Cortex of kidney (tissue), 1 donor: ENCODE data around the gene PRDX5.
"Not testable (repeated sequence)": the region's sequence is repeated elsewhere in the genome, so short reads cannot be mapped to it uniquely, and the experiment has no call there.

Source experiments
- DNase-seq: peaks from one replicate; lab custom pipeline; 2025; lab: John Stamatoyannopoulos, UW

PRDX5 gene

DNA sequence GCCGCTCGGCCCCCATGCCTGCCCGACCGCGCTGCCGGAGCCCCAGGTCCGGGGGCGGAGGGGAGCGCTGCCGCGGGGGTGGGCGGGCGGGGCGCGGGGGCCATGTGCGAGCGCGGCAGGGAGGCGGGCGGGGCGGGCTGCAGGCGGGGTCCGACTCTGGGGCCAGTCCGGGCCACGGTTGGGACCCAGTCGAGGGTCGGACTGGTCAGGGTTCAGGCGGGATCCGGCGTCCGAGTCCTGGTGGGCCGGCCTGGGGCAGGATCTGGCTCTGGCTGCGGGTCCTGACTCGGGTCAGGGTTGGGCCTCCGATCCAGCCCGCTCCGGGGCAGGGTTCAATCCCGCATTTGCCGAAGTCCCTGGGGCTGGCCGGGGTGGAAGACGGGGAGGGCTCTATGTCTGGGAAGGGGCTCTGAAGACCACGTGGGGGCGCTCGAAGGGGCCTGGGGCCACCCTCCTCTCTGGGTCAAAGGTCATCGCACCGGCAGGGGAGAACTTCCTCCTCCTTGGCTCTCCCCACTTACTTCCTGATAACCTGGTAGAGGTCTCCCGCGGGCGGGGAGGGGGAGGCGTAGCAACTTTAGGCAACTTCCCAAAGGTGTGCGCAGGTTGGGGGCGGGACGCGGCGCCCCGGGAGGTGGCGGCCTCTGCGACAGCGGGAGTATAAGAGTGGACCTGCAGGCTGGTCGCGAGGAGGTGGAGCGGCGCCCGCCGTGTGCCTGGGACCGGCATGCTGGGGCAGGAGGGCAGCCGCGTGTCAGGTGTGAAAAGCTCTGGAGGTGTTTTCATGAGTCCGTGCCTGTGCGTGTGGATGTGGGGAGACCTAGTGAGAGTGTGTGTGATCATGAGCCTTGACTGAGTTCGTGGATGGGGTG, 12.0 kb upstream of the PRDX5 start:
- DNase-seq, result no peak

DNA sequence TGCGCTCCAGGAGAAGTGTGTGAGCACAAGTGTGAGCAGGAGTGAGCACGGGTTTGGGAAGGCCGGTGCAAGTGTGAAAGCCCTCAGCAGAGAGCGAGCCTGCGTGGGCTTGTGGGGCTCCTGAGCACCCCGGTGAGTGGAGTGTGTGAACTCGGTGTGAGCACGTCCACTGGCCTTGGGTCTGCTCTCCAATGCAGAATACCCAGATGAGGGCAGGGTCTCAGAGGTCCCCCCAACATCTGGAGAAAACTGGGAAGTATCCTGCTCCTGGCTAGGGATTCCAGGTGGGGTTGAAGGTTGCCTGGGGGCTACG, 11.4 kb upstream of the PRDX5 start:
- DNase-seq, result no peak

DNA sequence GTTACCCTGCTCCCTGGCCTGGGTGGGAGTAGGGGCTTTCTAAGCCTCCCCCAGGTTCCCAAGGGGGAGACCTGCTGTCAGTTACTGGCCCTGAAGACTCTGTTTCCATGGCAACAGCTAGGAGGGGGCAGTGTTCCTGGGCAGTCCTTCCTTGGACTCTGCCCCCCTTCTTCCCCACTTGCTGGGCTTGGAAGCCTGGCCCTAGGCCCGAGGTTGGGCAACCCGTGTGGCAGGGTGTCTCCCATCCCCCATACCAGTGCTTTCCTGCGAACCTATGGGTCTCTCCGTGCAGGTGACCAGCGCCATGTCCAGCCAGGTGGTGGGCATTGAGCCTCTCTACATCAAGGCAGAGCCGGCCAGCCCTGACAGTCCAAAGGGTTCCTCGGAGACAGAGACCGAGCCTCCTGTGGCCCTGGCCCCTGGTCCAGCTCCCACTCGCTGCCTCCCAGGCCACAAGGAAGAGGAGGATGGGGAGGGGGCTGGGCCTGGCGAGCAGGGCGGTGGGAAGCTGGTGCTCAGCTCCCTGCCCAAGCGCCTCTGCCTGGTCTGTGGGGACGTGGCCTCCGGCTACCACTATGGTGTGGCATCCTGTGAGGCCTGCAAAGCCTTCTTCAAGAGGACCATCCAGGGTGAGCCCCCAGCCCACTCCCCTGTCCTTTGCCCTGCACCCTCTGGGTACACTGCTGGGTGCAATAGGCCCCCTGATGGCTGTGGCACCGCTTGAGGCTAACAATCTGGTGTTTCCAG, 10.9 kb upstream of the PRDX5 start:
- no peak for DNase-seq

DNA sequence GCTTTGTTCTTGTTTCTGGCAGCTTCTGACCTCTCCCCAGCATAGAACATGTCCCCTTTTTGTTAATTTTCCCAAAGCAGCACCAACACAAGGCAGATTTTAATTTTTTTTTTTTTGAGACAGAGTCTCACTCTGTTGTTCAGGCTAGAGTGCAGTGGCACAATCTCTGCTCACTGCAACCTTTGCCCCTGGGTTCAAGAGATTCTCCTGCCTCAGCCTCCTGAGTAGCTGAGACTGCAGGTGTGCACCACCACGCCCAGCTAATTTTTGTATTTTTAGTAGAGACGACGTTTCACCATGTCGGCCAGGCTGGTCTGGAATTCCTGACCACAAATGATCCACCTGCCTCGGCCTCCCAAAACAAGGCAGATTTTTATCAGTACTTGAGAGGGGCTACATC, 10.1 kb upstream of the PRDX5 start:
- DNase-seq, result not testable (repeated sequence)

DNA sequence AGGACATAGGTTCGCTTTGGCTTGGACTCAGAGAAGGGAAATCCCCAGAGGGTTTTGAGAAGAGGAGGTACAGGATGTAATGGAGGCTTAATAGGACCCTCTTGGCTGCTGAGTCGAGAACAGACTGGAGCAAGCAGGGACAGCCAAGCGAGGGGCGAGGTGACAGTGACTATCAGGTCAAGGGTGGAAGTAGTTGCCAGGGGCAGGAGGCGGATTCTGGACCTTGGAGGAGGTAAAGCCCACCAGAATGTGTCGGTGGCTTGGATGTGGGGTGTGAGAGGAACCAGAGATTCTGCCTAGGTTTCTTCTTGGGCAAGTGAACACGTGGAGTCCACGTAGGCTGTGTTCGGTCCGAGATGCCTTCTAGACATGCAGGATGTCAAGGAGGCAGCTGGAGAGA, 5.0 kb upstream of the PRDX5 start:
- no peak for DNase-seq

DNA sequence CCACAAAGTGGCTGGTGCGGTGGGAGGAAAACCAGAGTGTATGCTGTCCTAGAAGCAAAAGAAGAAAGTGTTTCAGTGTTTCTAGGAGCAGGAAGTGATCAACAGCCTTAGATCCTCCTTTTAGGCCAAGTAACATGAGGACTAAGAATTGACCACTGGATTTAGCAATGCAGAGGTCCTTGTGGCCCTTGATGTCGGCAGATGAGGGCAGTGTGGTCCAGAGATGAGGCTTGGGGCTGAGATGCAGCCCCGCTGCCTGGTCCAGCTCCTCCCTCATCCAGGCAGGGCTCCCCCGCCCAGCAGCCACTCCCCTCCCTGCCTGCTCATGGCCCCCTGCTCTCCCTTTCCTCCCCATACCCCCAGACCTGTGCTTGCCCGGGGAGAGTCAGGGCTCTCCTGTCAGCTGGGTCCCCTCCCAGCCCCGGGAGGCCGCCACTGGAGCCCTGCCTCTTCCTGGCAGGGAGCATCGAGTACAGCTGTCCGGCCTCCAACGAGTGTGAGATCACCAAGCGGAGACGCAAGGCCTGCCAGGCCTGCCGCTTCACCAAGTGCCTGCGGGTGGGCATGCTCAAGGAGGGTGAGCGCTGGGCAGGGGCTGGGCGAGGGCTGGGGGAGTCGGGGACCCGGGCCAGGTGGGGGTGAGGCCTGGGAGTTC, 4.3 kb upstream of the PRDX5 start:
- no peak for DNase-seq

DNA sequence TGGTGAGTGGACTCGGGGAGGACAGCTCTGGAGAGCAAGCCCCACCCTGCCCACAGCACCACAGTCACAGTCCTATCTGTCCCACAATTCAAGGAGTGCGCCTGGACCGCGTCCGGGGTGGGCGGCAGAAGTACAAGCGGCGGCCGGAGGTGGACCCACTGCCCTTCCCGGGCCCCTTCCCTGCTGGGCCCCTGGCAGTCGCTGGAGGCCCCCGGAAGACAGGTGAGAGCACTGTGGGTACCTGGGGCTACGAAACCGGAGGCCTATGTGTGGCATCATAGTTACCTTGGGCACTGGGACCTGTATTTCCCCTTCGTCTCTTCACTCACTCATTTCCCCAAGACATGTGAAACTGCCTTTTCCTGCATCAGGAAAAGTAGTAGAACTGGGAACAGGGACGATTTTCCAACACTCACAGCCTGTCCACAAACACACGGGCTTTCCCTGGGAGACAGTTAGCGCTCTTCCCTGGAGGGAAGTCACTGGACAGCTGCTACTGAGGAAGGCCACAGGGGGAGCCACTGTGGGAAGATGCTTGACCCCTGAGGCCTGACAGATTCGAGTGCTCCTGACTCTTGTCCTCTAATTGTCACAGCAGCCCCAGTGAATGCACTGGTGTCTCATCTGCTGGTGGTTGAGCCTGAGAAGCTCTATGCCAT, 3.6 kb upstream of the PRDX5 start:
- no peak for DNase-seq

DNA sequence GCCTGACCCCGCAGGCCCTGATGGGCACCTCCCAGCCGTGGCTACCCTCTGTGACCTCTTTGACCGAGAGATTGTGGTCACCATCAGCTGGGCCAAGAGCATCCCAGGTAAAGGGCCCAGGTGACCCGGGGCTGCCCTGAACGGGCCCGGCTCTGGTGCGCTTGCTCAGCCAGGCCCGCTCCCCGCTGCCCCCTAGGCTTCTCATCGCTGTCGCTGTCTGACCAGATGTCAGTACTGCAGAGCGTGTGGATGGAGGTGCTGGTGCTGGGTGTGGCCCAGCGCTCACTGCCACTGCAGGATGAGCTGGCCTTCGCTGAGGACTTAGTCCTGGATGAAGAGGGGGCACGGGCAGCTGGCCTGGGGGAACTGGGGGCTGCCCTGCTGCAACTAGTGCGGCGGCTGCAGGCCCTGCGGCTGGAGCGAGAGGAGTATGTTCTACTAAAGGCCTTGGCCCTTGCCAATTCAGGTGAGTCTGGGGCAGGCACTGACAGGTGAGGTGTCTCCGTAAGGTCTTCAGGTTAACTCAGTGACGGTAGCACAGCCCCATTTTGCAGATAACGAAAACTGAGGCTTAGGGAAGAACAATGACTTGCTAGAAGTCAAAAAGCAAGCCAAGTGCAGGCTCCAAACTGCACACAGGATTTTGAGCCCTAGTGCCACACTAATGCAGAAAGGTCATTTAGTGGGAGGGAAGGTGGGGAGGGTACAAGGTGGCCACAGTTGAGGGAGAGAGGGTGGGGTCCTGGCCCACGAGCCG, 2.9 kb upstream of the PRDX5 start:
- DNase-seq, result no peak

DNA sequence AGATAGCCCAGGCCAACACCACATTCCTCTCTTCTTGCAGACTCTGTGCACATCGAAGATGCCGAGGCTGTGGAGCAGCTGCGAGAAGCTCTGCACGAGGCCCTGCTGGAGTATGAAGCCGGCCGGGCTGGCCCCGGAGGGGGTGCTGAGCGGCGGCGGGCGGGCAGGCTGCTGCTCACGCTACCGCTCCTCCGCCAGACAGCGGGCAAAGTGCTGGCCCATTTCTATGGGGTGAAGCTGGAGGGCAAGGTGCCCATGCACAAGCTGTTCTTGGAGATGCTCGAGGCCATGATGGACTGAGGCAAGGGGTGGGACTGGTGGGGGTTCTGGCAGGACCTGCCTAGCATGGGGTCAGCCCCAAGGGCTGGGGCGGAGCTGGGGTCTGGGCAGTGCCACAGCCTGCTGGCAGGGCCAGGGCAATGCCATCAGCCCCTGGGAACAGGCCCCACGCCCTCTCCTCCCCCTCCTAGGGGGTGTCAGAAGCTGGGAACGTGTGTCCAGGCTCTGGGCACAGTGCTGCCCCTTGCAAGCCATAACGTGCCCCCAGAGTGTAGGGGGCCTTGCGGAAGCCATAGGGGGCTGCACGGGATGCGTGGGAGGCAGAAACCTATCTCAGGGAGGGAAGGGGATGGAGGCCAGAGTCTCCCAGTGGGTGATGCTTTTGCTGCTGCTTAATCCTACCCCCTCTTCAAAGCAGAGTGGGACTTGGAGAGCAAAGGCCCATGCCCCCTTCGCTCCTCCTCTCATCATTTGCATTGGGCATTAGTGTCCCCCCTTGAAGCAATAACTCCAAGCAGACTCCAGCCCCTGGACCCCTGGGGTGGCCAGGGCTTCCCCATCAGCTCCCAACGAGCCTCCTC, 2.0 kb upstream of the PRDX5 start:
- DNase-seq, result not testable (repeated sequence)

DNA sequence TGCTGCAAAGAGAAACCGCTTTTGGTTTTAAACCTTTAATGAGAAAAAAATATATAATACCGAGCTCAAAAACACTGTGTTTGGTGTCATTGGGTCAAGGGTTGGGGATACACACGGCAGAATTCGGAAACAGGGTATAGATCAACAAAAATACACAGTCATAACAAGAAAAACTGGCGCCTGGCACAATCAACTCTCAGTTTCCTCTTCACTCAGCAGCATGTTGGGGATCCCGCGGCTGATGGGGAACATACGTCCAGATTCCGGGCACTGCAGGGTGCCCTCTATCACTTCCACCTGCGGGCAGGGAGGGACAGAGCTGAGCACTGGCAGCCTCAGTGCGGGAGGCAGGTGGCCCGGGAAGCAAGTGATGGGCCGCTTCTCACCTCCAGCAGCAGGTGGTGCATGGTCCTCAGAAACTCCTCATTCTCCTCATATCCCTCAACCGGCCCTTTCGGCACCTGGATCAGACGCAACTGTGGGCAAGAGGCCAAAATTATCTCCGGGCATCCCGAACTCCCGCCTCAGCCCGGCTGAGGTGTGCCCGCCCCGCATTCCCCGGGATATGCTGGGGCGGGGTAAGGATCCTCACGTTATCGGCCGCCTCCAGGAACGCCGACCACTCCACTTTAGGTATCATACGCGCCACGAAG, 1.1 kb upstream of the PRDX5 start:
- no peak for DNase-seq

DNA sequence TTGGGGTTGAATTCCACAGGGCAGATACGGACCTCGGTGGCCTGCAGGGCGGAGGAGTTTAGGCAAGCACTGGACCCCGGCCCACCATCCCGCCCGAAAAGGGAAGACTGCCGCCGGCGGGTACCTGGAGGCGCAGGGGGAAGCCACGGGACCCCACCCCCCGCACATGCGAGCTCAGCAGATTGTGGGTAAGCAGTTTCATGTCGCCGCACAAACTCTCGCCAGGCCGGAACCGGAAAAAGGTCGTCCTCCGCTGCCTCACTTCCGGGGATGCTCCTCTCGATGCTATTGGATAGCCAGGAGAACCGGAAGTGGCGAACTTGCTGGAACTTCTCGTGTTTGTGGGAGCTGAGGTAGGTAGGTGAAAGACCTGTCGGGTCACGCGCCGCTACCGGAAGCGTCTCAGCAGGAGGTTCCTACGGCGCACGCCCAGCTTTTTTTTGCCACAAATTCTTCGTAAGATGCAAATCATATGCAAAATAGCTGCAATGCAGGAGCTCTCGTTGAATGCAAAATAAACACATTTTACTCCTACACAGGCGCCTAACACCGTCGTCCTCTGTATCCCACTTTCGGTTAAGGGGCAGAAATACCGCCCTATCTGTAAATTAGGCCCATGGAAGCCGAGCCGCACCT, 478 bp upstream of the PRDX5 start, which contains the start of gene TRMT112:
Gene TRMT112, minus strand, starts transcription at position 235 of the 636 bp plus-strand sequence. Its CDS starts 33 bp downstream, at position 202.
- no peak for DNase-seq

DNA sequence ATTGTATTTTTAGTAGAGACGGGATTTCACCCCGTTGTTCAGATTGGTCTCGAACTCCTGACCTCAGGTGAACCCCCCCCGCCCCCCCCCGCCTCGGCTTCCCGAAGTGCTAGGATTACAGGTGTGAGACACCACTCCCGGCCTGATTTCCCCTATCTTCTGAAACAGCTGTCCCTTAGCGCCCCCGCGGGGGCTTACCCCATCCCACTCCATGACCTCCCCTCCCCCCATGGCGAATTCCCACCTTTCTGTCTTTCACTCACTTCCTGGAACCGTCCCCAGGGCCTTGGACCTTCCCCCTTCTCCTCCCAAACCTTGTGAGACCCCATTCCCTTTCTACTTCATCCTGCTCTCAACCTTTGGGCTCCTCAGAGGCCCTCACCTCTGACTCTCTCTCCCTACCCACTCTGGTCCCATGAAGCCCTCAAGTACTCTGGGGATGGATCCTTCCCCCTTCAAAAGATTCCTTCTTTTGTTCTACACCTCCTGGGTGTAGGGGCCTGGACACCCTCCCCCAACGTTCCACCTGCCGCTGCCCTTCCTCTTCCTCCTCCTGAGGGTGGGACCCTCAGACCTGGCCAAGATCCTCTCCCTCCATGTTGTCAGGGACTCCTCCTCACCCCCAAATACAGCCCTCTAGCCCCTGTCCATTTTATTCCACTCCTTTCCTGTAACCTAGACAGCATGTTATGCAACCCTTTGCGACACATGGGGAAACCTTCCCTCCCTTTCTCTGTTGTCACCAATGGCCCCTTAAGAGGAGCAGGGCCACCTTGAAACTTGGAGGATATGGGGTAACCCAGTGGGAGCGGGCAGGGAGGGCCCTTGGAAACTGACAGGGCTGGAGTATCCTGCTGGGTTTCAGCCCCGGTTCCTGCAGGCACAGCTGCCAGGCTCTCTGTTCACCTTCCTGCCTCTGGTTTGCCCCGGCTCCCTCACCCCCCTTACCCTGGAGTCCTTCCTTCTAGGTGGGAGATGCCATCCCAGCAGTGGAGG, 1.1 kb downstream of the PRDX5 start:
- DNase-seq, result no peak

DNA sequence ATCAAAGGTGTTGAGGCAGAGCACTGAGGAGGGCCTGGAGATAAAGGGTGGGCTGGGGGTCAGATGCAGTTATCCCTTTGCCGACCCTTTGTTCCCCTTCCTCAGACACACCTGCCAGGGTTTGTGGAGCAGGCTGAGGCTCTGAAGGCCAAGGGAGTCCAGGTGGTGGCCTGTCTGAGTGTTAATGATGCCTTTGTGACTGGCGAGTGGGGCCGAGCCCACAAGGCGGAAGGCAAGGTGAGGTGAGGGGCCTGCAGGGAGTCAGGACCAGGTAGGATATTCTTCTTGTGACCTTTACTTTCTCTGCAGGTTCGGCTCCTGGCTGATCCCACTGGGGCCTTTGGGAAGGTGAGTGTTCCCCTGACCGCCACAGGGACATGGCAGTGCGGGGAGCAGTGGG, 2.6 kb downstream of the PRDX5 start:
- no peak for DNase-seq

DNA sequence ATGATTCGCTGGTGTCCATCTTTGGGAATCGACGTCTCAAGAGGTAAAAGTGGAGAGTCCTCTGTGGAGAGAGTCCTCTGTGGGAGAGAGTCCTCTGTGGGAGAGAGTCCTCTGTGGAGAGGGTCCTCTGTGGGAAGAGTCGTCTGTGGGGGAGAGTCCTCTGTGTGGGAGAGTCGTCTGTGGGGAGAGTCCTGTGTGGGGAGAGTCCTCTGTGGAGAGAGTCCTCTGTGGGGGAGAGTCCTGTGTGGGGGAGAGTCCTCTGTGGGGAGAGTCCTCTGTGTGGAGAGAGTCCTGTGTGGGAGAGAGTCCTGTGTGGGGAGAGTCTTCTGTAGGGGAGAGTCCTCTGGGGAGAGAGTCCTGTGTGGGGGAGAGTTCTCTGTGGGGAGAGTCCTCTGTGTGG, 3.1 kb downstream of the PRDX5 start:
- no peak for DNase-seq

DNA sequence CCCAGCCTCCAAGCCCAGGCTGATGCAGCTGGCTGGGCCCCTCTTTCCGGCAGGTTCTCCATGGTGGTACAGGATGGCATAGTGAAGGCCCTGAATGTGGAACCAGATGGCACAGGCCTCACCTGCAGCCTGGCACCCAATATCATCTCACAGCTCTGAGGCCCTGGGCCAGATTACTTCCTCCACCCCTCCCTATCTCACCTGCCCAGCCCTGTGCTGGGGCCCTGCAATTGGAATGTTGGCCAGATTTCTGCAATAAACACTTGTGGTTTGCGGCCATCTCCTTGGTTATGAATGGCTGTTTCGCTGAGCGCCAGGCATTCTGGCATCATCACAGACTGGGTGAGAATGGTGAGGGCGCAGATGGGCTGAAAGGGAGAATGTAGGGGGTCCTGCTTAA, 3.6 kb downstream of the PRDX5 start:
- no peak for DNase-seq

DNA sequence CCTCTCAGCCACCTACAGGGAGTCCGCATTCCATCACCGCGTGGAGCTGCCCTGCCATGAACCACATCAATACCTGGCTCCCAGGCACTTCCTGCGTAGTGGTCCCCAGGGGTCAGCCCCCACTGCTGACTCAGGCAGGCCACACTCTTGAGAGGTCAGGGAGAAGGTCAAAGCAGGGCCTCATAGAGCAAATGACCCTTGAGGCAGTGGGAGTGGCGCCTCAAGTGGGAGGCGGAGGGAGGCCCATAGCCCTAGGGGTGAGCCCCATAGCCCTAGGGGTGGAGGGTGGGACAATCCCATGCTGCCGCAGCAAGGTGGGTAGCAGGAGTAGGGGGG, 5.0 kb downstream of the PRDX5 start:
- no peak for DNase-seq

DNA sequence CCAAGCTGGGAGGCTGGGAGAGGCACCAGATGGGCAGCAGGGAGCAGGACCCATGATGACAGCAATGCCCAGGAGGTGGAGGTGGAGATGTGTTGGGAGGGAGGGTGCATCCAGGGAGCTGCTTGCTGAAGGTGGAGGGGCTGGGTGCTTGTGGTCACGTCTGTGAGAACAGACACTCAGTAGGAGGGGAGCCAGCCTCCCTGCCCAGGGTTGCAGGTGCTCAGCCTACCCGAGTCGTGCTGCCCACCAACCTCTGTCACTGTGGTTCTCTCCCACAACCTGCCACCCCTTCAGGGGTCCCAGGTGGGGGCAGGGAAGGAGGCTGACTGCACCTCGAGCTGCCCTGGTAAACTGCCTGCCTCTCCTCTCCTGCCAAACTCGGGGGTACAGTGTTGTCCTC, 5.5 kb downstream of the PRDX5 start:
- no peak for DNase-seq

DNA sequence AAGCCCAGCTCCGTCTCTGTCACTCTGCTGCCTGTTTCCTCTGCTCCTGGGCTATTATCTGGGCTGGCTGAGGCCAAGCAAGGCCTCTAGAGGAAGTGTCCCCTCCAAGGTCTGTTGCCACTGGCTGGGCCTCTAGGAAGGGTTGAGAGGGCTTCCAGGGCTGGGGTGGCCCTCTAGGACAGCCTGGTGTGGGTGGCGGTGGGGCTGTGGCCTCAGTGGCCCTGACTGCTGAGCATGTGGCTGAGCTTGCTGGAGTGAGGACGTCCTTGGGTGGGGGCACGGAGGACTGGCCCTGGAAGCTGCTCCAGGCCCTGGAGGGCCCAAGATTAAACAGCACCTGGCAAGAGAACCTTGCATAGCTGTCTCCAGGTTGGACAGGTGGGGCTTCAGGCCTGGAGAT, 6.1 kb downstream of the PRDX5 start:
- not testable (repeated sequence) for DNase-seq
